Daoy (cell line): ENCODE data around the gene PLXDC1. TPM values are rescaled to one million over a fixed set of nuclear protein-coding genes. Genes with fewer than 3 reads are reported as not detected.
"Not testable (repeated sequence)": the region's sequence is repeated elsewhere in the genome, so short reads cannot be mapped to it uniquely, and the experiment has no call there.

Experiments
- DNase-seq: peaks from one replicate; pipeline ENCODE4 v3.0.0-alpha.2; 2015; ENCODE audit warnings: low read depth
- total RNA-seq: library from RNA; depleted of rRNA; stranded (reverse); fragments of >200 nt; shearing (Covaris generic); gene quantifications from 2 replicates; pipeline ENCODE4 v1.2.3, GENCODE V29; 2014

PLXDC1 gene
- total RNA-seq, 1 experiment from 2014 or later: 0.11 TPM

DNA sequence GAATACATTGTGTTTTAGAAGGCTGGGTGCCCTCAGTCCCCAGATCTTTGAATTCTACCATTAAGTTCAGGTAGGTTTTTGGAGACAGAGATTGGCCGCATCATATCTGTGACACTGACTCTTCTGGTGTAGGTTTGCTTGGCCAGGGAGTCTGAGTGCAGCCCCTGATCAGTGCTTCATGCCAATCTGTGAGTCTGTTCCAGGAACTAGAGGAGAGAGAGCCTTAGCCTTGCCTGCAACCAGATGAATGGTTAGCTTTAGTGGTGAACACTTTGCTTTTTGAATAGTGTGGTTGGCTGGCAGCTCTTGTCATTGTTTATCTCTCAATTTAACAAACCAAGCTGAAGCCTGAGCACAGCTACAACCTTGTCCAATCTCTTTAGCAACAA, 87.8 kb downstream of the PLXDC1 start:
- DNase-seq: no peak

DNA sequence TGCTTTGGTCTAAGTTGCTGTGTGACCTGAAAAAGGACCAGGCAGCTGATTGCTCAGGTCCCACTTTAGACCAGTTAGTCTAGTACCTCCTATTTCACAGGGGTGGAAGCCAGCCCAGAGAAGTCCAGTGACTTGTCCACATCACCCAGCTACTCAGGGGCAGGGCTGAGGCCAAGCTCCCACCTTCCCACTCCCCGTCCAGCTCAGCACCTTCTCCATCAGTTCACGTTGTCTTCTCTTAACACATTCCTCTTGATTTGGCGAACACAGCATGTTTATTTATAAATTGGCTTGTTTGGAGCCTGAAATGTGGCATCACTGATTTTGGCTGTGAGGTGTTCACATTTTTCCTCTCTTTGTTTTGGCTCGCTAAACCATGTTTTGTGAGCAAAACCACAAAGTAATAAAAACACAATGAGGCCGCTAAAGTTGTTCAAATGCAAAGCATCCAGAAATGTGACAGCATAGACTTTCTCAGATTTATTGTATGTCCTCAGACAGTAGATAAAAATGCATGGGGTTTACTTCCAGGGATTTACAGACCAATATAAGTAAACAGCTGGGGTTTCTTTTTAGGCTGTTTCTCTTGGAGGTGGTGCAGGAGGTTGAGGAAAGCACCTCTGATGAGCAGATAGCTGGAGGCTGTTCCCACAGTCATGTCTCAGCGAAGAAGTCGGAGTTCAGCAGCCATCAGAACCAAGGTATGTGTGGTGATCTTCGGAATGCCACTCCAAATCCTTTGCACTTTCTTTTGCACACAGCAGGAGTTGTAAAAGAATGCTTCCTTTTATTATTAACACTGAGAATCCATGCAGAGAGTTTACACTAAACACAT, 88.4 kb downstream of the PLXDC1 start:
- no peak for DNase-seq

DNA sequence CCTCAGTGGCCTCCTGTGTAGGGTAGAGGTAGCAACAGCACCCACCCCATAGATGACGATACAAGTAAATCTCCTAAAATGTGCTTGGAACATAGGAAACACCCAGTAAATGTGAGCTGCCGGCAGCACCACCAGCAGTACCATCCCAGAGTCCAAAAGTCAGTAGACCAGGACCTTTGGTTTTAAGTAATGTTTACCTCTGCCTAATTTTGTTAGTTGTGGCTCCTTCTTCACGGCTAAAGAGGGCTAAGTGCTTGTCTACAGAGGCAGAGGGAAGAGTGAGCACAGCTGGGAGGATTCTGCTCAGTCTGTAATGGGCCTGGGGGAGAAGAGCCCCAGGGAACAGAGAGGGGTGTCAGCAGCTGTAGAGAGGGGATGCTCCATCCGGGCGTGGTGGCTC, 92.9 kb downstream of the PLXDC1 start:
- no peak for DNase-seq

DNA sequence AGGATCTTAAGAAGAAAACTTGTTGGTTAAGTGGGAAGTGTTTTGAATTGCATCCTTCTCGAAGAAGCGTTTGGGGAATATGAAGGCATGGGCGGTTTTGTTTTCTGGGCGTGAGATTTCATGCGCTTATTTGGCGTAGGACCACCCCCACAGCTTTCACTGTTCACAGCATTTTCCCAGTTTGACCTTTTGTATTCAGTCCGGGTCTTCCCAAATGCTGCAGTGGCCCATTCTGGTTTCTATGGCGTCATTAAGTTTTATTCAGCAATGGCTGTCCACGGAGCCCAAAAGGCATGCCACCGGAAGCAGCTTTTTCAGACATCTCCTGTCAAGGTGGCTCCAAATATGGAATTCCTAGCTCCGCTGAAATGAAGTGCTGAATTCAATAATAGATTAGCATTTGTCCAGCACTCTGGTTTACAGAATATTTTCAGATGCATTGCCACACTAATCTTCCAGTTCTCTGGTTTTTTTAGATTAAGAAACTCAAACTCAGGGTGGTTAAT, 93.7 kb downstream of the PLXDC1 start:
- DNase-seq: peak; percentile 9

DNA sequence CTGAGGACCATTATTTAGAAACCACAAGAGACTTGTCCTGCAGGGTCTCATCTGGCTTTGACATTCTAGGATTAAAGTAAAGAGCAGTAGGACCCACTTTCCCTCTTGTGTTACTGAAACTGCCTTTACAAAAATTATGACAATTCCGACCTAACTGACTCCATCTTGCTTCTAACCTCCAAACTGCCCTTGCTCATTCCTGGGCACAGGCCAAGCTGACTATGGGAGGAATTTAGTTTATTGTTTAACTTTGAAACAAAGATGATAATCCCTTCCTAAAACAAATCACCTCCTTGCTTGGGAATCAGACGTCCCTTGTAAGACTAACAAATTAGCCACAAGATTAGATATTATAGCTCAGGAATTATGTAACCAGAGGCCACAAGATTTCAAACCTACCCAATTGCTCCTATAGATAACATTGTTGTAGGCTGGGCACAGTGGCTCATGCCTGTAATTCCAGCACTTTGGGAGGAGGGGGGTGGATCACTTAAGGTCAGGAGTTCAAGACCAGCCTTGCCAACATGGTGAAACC, 97.3 kb downstream of the PLXDC1 start:
- no peak for DNase-seq

DNA sequence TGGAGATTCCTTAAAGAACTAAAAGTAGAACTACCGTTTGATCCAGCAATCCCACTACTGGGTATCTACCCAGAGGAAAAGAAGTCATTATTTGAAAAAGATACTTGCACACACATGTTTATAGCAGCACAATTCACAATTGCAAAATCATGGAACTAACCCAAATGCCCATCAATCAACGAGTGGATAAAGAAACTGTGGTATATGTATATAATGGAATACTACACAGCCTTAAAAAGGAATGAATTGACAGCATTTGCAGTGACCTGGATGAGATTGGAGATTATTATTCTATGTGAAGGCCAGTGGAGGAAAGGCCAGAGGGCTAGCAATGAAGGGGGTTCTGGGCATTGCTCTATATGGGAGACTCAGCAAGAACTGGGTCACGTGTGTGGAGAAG, 99.0 kb downstream of the PLXDC1 start:
- DNase-seq: not testable (repeated sequence)

DNA sequence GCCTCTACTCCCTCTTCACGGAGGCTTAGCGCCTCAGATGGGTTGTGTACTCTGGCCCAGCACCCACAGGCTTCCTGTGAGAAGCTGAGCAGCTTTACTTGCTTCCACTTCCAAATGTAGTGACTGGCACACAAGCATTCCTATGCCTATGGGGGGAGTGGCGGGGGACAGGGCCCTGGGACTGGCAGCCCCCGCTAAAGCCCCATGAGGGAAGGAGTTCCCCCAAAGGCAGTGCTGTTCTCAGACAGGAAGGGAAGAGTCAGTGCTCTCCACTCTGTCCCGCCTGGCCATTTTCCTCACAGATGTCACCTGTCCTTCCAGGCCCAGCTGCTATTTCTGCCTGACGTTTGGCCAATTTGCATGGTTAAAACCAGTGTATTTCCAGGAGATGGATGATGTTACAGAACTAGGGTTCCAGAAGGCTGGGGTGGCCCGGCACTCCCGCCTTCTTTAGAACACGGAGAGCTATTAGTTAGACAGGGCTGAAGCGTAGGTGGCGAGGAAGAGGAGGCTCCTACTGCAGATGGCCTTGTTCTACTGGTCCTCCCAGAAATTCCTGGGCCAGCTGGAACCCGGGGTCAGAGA, 100.3 kb downstream of the PLXDC1 start:
- DNase-seq: no peak

DNA sequence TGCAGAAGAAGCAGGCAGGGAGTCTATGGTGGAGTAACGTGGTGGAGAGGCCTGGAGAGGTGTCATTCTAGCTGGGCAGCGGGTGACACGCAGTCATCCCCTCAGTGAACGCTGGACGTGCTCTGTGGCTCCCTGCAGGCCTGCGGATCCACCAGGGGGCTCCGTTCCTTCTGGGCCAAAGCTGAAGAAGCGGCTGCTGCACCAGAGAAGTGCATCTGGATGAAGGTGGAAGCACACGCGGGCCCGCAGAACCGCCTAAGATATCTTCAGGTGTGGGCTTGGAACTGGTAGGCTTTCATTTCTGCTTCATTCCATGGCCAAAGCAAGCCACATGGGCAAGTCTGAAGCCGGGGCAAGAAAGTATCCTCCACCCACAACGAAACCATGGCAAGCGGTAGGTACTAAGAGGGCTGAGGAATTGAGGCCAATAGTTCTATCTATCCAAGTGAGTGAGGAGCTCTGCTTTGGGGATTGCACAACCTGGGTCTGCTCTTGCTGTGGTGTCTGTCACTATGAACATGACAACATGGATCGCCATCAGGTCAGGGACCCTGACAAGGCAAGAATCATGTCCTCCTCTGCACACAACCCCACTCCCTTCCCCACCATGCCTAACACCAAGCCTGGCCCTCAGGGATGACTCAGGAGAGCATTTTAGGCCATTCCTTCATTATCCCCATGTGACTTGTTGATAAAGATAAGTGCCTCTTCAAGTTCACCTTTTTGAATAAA, 105.3 kb downstream of the PLXDC1 start:
- no peak for DNase-seq

DNA sequence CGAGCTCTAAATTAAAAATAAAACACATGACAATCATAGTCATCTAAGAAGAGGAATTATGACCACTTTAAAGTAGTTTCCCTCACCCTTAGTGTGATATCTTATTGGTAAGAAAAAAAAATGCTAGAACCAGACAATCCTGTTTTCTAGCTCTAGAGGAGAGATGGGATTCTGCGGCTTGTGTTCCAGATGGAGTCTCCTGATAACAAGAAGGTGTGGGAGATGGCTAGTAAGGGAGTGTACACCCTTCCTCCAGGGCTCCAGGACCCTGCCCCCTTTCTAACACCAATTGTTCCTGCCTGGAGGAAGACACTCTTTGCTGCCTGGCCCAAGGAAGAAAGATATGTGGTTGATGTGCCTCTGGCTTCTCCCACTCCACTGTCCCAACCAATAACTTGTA, 115.4 kb downstream of the PLXDC1 start:
- no peak for DNase-seq

DNA sequence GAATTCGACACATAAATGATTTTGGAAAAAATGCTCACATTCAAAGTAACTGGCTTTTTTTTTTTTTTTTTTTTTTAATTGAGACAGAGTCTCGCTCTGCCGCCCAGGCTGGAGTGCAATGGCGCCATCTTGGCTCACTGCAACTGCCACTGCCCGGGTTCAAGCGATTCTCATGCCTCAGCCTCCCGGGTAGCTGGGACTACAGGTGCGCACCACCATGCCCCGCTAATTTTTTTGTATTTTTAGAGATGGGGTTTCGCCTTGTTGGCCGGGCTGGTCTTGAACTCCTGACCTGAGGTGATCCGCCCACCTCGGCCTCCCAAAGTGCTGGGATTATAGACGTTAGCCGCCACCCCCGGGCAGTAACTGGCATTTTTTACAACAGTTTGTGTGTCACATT, 115.9 kb downstream of the PLXDC1 start:
- DNase-seq: not testable (repeated sequence)

DNA sequence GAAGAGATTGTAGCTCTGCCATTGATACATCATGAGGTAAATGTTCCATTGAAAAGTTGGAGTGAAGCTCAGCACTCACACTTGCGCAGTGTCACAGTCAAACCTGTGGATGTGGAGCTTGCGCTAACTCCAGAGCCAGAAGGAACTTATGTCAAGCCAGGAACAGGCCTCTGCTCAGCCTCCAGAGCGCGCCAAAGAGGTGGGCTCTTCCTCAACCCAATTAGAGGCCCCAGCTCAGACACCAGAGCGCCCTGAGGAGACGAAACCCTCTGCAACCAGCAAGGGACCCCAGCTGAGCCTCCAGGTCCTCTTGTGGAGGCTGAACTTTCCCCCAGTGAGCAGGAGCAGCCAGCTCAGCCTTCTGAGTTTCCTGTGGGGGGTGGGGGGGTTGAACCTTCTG, 122.7 kb downstream of the PLXDC1 start:
- DNase-seq: no peak

DNA sequence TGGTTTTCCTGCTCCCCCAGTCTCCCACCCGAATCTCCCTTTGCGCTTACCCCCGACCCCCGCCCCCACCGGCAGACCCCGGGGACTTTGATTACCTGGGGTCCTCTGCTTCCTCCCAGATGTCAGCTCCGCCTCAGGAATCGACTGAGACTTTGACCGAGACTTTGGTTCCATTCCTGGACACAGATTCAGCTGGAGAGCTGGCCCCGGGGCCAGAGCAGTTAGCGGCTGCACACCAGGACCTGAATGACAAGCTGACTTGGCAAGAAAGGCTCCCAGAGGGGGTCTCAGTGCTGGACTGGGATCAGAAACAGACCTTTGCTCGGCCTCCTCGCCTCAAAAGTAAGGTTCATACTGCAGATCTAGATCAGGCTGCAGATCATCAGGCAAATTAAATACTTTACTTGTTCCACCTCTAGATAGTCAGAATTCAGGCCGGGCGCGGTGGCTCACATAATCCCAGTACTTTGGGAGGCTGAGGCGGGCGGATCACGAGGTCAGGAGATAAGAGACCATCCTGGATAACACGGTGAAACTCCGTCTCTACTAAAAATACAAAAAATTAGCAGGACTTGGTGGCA, 123.9 kb downstream of the PLXDC1 start:
- DNase-seq: no peak

DNA sequence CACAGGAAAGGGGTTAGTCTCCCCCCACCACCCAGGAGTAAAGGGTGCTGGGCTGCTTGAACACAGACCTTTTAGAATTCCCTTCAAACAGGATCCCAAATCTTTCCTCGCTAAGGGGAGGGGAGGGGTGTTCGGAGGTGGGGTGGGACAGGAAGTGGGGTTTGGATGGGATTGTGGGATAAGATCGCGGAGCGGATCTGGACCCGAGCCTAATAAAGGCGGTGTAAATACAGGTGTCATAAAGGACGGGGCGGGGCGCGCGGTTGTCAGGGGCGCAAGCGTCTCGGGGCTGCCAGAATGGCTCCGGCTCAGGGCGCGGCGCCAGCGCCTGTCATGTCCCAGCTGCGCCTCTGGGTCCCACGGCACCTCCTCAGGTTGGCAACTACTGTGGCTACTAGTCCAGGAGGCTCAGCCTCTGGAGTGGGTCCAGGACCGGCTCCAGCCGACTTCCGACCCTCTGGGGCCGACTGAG, 124.4 kb downstream of the PLXDC1 start:
- DNase-seq: peak; percentile 44

DNA sequence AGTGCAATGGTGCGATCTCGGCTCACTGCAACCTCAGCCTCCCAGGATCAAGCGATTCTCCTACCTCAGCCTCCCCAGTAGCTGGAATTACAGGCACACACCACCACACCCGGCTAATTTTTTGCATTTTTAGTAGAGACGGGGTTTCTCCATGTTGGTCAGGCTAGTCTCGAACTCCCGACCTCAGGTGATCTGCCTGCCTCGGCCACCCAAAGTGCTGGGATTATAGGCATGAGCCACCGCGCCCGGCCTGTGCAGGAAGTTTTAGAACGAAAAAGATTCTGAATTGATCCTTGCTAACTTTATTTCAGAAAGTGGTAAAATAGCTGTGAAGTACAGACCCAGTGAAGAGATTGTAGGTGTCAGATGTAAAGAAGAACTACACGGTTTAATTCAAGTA, 125.1 kb downstream of the PLXDC1 start:
- not testable (repeated sequence) for DNase-seq

DNA sequence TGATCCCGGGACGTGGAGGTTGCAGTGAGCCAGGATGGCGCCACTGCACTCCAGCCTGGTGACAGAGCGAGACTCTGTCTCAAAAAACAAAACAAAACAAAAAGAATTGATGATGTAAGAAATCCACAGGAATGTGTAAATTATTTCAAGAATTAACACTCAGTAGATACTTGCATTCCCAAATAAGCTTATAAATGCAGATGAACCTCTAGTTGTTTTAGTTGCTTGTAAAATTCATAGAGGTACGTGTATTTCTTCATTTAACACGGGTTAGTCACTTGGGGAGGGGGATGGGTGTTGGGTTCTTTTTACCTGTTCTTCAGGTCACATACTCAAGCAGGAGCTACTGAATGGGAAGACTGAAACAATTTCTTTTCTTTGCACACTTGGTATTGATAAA, 128.5 kb downstream of the PLXDC1 start:
- DNase-seq: no peak

DNA sequence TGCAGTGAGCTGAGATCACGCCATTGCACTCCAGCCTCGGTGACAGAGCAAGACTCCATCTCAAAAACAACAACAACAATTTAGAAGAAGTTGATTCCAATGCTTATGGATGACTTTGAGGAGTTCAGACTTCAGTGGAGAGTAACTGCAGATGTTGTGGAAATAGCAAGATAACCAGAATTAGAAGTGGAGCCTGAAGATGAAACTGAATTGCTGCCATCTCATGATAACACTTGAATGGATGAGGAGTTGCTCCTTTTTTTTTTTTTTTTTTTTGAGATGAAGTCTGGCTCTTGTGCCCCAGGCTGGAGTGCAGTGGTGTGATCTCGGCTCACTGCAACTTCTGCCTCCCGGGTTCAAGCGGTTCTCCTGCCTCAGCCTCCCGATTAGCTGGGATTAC, 131.4 kb downstream of the PLXDC1 start:
- DNase-seq: not testable (repeated sequence)

DNA sequence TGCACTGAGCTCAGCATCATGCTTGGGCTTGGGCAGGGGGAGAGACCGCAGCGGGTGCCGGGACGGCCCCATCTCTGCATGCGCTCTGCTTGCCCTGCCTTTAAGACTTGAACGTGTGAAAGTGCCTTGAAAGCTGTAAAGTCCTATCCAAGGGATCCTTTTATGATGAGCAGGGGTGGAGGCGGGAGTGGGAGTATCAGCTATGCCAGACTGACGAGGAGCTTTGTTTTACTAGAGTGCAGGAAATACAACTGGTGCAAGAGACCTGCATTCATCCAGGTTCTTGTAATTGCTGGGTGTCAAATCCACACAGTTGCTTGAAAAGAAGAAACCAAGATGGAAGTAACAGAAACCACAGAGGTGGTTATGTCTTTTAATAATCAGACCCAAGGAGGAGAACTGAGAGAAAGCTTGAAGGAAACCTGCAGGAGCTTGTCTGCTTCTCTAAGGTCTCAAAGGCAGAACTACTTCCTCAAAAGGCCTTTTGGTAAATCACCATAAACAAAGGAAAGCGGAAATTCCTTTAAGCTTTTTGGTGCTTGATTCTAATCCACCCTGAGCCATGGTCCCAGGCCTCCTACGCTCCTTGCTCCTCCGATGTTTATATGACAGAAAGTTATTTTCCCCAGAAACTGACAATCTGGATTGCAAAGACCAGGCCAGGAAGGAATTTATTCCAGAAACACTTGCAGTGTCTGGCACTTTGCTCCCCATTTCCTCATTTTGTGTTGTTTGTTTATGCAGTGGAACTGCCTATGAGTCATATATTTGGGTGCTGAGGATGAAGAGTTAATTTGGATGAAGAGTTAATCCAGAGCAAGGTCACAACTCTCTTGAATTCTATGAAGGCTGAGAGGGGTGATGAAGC, 132.9 kb downstream of the PLXDC1 start:
- DNase-seq: no peak

DNA sequence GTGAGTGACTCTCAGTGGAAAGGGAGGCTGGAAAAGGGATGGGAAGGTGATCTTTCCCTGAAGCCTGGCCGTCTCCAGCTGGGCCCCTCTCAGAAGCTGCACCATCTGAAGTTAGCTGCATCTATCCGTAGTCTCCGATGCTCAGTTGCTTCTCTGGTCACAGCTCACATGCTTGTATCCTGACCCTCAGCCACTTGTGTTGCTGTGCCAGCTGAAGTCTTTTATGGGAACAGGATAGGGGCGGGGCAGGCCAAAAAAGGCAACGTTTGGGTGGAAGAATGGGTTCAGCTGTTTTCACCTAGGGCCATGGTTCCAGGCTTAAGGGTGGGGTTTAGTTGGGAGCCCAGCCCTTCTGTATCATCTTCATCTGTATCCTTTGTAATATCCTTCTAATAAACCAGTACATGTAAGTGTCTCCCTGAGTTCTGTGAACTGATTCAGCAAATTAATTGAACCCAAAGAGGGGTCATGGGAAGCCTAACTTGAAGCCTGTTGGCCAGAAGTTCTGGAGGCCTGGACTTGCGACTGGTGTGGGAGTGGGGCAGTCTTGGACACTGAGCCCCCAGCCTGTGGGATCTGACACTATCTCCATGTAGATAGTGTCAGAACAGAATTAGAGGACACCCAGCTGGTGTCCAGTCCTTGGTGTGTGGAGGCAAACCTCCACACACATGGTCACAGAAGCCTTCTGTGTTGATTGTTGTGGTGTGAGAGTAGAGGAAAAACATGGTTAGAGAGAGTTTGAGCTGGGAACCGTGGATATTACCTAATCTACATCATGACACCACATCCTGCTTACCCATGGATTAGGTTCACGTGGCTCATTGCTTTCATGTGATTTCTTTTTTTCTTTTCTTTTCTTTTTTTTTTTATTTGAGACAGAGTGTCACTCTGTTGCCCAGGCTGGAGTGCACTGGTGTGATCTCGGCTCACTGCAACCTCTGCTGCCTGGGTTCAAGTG, 135.0 kb downstream of the PLXDC1 start:
- no peak for DNase-seq

DNA sequence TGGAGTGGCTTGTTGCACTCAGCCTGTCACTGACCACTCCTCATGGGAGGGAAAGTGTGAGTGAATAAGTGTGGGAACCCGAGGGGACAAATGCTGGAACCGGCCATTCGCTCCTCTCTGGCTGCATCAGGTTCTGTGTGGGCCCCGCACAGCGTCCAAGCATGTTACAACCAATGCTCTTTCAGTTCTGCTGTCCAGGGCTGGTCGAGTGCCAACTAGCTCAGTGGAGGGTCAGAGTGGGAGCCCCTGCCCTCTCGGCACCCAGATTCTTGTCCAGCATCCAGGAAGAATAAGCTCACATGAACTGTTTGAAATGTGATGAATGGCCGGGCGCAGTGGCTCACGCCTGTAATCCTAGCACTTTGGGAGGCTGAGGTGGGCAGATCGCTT, 135.9 kb downstream of the PLXDC1 start:
- no peak for DNase-seq
